Stimulated activated CD4-positive, alpha-beta T cell treated with anti-CD3 and anti-CD28 coated beads, Interleukin-1b, Interleukin-23, amount 100 ng/mL, for 24 hours (primary cell): ENCODE data around the gene LCN10.
A peak's percentile ranks its signal among the peaks of the same experiment; 100 is the strongest.
"Not testable (repeated sequence)": the region's sequence is repeated elsewhere in the genome, so short reads cannot be mapped to it uniquely, and the experiment has no call there.

ENCODE experiments used
- DNase-seq, 4 experiments: peaks; one replicate each; pipeline ENCODE4 v3.0.0-alpha.2; 2020; ENCODE audit warnings: low read depth in 4 of 4, low spot score in 1 of 4

LCN10 gene

GRCh38 chr9:136773386-136774044 is 30.8 kb upstream of the LCN10 start:
- DNase-seq = no peak

DNA sequence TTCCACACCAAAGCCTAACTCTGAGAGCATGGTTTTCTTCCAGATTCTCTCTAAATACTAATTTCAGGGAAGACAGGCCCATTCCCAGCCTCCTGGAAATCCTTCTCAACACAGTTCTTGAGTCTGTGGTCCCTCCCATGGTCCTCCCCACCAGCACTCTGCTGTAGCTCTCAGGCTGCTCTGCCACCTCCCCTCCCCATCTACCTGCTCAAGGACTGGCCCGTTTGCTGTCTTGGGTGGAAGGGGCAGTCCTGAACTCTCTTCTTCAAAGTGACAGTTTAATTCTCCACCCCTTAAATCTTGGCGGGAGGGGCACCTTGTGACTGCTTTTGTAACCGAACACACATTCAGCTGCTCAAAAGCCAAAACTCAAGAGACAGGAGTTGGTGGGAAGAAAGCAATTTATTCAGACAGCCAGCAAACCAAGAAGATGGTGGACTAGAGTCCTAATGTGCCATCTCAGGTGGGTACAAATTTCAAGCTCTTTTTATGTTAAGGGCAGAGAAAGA is 29.2 kb upstream of the LCN10 start:
- DNase-seq = no peak

- peak in 3 of 4 experiments; percentile 33 to 53 (median 50) for DNase-seq
These were observed 27.0 kb upstream of the LCN10 start for GRCh38 chr9:136769710-136770191.

DNA sequence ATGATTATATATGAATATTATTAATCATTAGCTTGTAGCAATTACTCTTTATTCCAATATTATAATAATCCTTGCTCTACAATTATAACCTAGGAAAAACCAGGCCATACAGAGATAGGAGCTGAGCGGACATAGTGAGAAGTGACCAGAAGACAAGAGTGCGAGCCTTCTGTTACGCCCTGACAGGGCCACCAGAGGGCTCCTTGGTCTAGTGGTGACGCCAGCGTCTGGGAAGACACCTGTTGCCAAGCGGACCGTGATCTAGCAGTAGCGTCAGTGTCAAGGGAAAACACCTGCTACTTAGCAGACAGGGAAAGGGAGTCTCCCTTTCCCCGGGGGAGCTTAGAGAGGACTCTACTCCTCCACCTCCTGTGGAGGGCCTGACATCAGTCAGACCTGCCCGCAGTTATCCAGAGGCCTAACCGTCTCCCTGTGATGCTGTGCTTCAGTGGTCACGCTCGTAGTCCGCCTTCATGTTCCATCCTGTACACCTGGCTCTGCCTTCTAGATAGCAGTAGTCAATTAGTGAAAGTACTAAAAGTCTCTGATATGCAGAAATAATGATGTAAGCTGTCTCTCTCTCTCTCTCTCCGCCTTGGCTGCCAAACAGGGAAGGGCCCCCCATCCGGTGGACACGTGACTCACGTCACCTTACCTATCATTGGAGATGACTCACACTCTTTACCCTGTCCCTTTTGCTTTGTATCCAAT is 23.8 kb upstream of the LCN10 start:
- DNase-seq = peak in 1 of 4 experiments; percentile 46

- not testable (repeated sequence) for DNase-seq
These were observed 23.1 kb upstream of the LCN10 start for GRCh38 chr9:136765745-136766409.

GRCh38 chr9:136765041-136765440 is 22.3 kb upstream of the LCN10 start:
- DNase-seq = no peak

DNA sequence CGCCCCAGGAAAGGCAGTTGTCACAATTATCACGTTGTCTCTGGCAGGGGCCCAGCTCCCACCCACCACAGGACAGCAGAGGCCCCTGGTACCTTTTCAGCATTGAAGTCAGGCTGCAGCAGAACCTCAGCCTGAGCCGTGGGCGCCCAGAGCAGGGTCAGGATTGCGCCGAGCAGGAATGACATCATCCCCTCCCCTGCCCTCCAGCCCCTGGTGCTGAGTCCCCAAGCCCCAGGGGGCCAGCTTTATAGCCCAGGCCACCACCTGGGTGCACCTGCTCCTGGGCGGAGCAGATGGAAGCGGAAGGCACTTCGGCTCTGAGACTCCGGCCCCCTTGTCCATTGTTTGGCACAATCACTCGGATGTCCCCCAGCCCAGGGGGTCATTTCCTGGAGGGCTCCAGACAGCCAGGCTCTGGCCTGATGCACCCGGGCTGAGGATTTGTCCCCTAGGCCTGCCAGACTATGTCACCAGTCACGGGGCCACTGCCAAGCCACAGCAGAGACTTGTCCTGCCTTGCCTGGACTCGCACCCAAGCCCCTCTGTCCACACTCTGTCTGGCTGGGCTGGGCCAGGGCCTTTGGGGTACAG is 21.7 kb upstream of the LCN10 start, which contains the start of gene LCN15:
Gene LCN15 (minus strand): TSS at position 218 of the 591 bp plus-strand sequence. CDS start 30 bp downstream, at position 188.
- no peak for DNase-seq

DNA sequence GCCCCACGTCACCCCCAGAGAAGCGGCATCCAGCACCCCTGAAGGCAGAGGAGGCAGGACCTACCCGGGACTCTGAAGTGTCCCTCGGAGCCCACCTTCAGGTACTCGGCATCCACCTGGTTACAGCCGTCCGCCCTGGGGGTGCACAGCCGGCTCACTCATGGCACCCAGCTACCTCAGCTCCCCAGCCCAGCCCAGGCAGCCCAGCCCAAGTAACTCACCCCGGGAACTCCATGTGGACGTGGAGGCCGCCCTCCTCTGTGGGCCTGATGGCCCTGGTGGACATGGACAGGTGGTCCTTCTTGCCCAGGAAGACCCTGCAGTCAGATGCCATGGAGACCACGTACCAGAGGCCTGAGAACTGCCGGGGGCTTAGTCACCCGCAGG is 20.9 kb upstream of the LCN10 start:
- DNase-seq = no peak

- peak in 2 of 4 experiments; percentile 44 to 57 for DNase-seq
These were observed 20.3 kb upstream of the LCN10 start for GRCh38 chr9:136762915-136763648.

- DNase-seq = no peak
These were observed 19.5 kb upstream of the LCN10 start for GRCh38 chr9:136762221-136762691.

- no peak for DNase-seq
These were observed 18.8 kb upstream of the LCN10 start for GRCh38 chr9:136761545-136761981.

DNA sequence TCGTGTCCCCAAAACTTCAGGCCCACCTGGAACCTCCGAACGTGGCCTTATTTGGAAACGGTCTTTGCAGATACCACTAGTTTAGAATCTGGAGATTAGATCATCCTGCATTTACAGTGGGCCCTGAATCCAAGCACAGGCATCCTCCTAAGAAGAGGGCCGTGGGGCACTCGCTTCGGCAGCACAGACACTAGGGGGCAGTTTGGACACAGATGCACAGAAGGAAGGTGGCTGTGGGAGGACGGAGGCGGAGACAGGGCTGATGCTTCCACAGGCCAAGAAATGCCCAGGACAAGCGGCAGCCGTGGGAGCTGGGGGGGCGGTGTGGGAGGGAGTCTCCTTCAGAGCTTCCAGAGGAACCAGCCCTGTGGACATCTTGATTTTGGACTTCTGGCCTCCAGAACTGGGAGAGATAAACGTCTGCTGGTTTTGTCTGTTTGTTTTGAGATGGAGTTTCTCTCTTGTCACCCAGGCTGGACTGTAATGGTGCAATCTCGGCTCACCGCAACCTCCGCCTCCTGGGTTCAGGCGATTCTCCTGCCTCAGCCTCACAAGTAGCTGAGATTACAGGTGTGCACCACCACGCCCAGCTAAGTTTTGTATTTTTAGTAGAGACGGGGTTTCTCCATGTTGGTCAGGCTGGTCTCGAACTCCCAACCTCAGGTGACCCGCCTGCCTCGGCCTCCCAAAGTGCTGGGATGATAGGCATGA is 18.2 kb upstream of the LCN10 start:
- DNase-seq = peak in 1 of 4 experiments; percentile 31

- DNase-seq = no peak
These were observed 17.7 kb upstream of the LCN10 start for GRCh38 chr9:136760424-136760823.

DNA sequence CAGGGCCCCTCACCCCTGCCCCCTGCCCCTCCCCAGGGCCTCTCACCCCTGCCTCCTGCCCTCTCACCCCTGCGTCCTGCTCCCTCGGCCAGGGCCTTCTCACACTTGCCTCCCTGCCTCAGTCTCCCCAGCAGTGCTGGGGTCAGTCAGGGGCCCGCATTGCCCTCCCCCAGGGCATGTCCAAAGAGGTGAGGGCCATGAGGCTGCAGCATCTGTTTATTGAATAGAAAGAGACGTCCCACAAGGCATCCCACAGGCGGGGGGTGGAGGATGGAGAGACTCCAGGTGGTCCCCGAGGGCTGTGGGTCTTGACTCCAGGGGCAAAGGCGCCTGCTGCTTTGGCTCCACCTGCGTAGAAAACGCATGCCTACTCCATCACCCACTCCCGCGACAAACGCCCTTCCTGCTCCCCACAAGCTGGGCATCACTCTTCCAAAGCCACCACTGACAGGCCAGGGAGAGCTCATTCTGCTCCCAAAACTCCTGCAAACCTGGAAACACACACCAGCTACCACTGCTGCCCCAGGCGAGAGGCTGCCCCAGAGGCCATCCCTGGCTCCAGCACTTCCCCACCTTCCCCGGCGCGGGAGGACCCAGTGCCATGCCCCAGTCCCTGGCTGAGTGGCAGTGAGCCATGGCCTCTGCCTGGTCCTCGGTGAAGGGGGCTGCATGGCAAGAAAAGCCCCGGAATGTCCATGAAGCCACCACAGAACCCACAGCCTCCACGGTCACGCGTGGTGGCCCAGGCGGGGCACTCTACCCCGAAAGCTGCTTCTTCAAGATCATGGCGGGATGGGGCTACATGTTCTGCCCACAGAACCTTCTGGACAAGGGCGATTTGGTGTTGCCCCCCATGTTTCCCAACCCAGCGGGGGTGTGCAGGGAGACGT is 16.9 kb upstream of the LCN10 start:
- DNase-seq = no peak

GRCh38 chr9:136759001-136759400 is 16.3 kb upstream of the LCN10 start:
- DNase-seq = no peak

DNA sequence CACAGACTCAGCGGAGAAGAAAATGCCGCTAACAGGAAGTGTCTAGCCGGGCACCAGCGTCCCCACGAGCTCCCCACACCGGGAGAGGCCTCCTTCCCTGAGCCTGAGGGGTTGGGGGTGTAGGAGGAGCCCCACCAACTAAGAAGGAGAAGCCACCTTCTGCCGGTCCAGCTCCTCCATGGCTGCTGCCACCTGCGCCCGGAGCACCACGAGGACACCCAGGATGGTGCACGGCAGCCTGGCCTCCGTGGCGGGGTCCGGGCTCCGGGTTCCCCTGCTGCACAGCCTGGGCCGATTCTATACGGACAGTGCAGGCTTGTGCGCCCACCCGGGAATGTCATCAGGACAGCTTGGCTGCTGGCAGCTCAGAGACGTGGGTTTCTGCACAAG is 15.0 kb upstream of the LCN10 start:
- no peak for DNase-seq

GRCh38 chr9:136757328-136757727 is 14.6 kb upstream of the LCN10 start:
- DNase-seq = no peak

- DNase-seq = no peak
These were observed 14.1 kb upstream of the LCN10 start for GRCh38 chr9:136756836-136757235.

- DNase-seq = no peak
These were observed 13.3 kb upstream of the LCN10 start for GRCh38 chr9:136756134-136756438.
